ENCODE data around the gene IFNA8.

- TF ChIP-seq POLR2A (IDR thresholded peaks at IDR 0.05), result no peak
- no peak for TF ChIP-seq CTCF (IDR thresholded peaks at IDR 0.05)
Observed at GRCh38 chr9:21450733-21451394, 41.9 kb downstream of the IFNA8 start.

All from breast epithelium (tissue), 3 donors.